ENCODE data around the gene CADM1.

The CADM1 gene

GRCh38 chr11:115406404-115406803, 97.8 kb downstream of the CADM1 start:
- no peaks in the 10 kb centered on the region for H3K9me3 ChIP-seq (ENCODE audit: insufficient read depth, low read length)
- TF ChIP-seq YY1 (IDR thresholded peaks at IDR 0.05; ENCODE audit: insufficient read depth, insufficient read length), result no peak
- TF ChIP-seq ZNF274 (IDR thresholded peaks at IDR 0.05; ENCODE audit: low read depth, low read length), result no peak
- no peak for TF ChIP-seq SUZ12 (IDR thresholded peaks at IDR 0.05; ENCODE audit: extremely low read depth, insufficient read depth, insufficient read length)
- no peaks in the 10 kb centered on the region for H3K27me3 ChIP-seq (ENCODE audit: insufficient read depth, insufficient read length)
- H3K9ac ChIP-seq (ENCODE audit: insufficient read length, low read depth), result no peak overlapping the region
- no peak overlapping the region for H3K4me3 ChIP-seq (ENCODE audit: insufficient read length, low read depth)
- H3K36me3 ChIP-seq (ENCODE audit: insufficient read depth, insufficient read length, low read length), result no peaks in the 10 kb centered on the region
- DNase-seq (ENCODE audit: low read depth, low spot score), result no peak
- no peaks in the 10 kb centered on the region for H3K4me1 ChIP-seq (ENCODE audit: insufficient read depth, insufficient read length)

GRCh38 chr11:115398333-115399080, 105.7 kb downstream of the CADM1 start:
- H3K9me3 ChIP-seq (ENCODE audit: insufficient read depth, low read length), result no peaks in the 10 kb centered on the region
- no peaks in the 10 kb centered on the region for H3K36me3 ChIP-seq (ENCODE audit: insufficient read depth, insufficient read length, low read length)
- no peaks in the 10 kb centered on the region for H3K27me3 ChIP-seq (ENCODE audit: insufficient read depth, insufficient read length)
- no peaks in the 10 kb centered on the region for H3K4me1 ChIP-seq (ENCODE audit: insufficient read depth, insufficient read length)
- H3K9ac ChIP-seq (ENCODE audit: insufficient read length, low read depth), result no peak overlapping the region
- no peak overlapping the region for H3K4me3 ChIP-seq (ENCODE audit: insufficient read length, low read depth)
- no peak for DNase-seq (ENCODE audit: low read depth, low spot score)
- no peak for TF ChIP-seq ZNF274 (IDR thresholded peaks at IDR 0.05; ENCODE audit: low read depth, low read length)
- TF ChIP-seq YY1 (IDR thresholded peaks at IDR 0.05; ENCODE audit: insufficient read depth, insufficient read length), result no peak
- TF ChIP-seq SUZ12 (IDR thresholded peaks at IDR 0.05; ENCODE audit: extremely low read depth, insufficient read depth, insufficient read length), result no peak

GRCh38 chr11:115396533-115396932, 107.7 kb downstream of the CADM1 start:
- H3K4me3 ChIP-seq (ENCODE audit: insufficient read length, low read depth), result no peak overlapping the region
- H3K9ac ChIP-seq (ENCODE audit: insufficient read length, low read depth), result no peak overlapping the region
- DNase-seq (ENCODE audit: low read depth, low spot score), result no peak
- no peaks in the 10 kb centered on the region for H3K36me3 ChIP-seq (ENCODE audit: insufficient read depth, insufficient read length, low read length)
- H3K27me3 ChIP-seq (ENCODE audit: insufficient read depth, insufficient read length), result no peaks in the 10 kb centered on the region
- no peaks in the 10 kb centered on the region for H3K9me3 ChIP-seq (ENCODE audit: insufficient read depth, low read length)
- H3K4me1 ChIP-seq (ENCODE audit: insufficient read depth, insufficient read length), result no peaks in the 10 kb centered on the region
- TF ChIP-seq YY1 (IDR thresholded peaks at IDR 0.05; ENCODE audit: insufficient read depth, insufficient read length) (no peak), ZNF274 (IDR thresholded peaks at IDR 0.05; ENCODE audit: low read depth, low read length) (no peak), SUZ12 (IDR thresholded peaks at IDR 0.05; ENCODE audit: extremely low read depth, insufficient read depth, insufficient read length) (no peak)

- no peak for DNase-seq (ENCODE audit: low read depth, low spot score)
- peaks cover 3% of the 10 kb centered on the region for H3K4me1 ChIP-seq (ENCODE audit: insufficient read depth, insufficient read length)
- no peaks in the 10 kb centered on the region for H3K36me3 ChIP-seq (ENCODE audit: insufficient read depth, insufficient read length, low read length)
- no peak overlapping the region for H3K4me3 ChIP-seq (ENCODE audit: insufficient read length, low read depth)
- no peaks in the 10 kb centered on the region for H3K9me3 ChIP-seq (ENCODE audit: insufficient read depth, low read length)
- H3K9ac ChIP-seq (ENCODE audit: insufficient read length, low read depth), result no peak overlapping the region
- TF ChIP-seq YY1 (IDR thresholded peaks at IDR 0.05; ENCODE audit: insufficient read depth, insufficient read length) (no peak), ZNF274 (IDR thresholded peaks at IDR 0.05; ENCODE audit: low read depth, low read length) (no peak), SUZ12 (IDR thresholded peaks at IDR 0.05; ENCODE audit: extremely low read depth, insufficient read depth, insufficient read length) (no peak)
- no peaks in the 10 kb centered on the region for H3K27me3 ChIP-seq (ENCODE audit: insufficient read depth, insufficient read length)
Observed at GRCh38 chr11:115393950-115394349, 110.3 kb downstream of the CADM1 start.

GRCh38 chr11:115391598-115391997, 112.6 kb downstream of the CADM1 start:
- Histone ChIP-seq H3K4me1 (ENCODE audit: insufficient read depth, insufficient read length) (peaks cover 3% of the 10 kb centered on the region), H3K27me3 (ENCODE audit: insufficient read depth, insufficient read length) (no peaks in the 10 kb centered on the region), H3K9me3 (ENCODE audit: insufficient read depth, low read length) (no peaks in the 10 kb centered on the region), H3K9ac (ENCODE audit: insufficient read length, low read depth) (no peak overlapping the region), H3K4me3 (ENCODE audit: insufficient read length, low read depth) (no peak overlapping the region), H3K36me3 (ENCODE audit: insufficient read depth, insufficient read length, low read length) (no peaks in the 10 kb centered on the region)
- TF ChIP-seq SUZ12 (IDR thresholded peaks at IDR 0.05; ENCODE audit: extremely low read depth, insufficient read depth, insufficient read length), result no peak
- TF ChIP-seq ZNF274 (IDR thresholded peaks at IDR 0.05; ENCODE audit: low read depth, low read length), result no peak
- TF ChIP-seq YY1 (IDR thresholded peaks at IDR 0.05; ENCODE audit: insufficient read depth, insufficient read length), result no peak
- DNase-seq (ENCODE audit: low read depth, low spot score), result no peak

- no peaks in the 10 kb centered on the region for H3K27me3 ChIP-seq (ENCODE audit: insufficient read depth, insufficient read length)
- no peak overlapping the region for H3K9ac ChIP-seq (ENCODE audit: insufficient read length, low read depth)
- TF ChIP-seq ZNF274 (IDR thresholded peaks at IDR 0.05; ENCODE audit: low read depth, low read length) (no peak), YY1 (IDR thresholded peaks at IDR 0.05; ENCODE audit: insufficient read depth, insufficient read length) (no peak), SUZ12 (IDR thresholded peaks at IDR 0.05; ENCODE audit: extremely low read depth, insufficient read depth, insufficient read length) (no peak)
- H3K4me3 ChIP-seq (ENCODE audit: insufficient read length, low read depth), result no peak overlapping the region
- no peaks in the 10 kb centered on the region for H3K36me3 ChIP-seq (ENCODE audit: insufficient read depth, insufficient read length, low read length)
- DNase-seq (ENCODE audit: low read depth, low spot score), result no peak
- no peaks in the 10 kb centered on the region for H3K9me3 ChIP-seq (ENCODE audit: insufficient read depth, low read length)
- peaks cover 3% of the 10 kb centered on the region for H3K4me1 ChIP-seq (ENCODE audit: insufficient read depth, insufficient read length)
Observed at GRCh38 chr11:115391160-115391559, 113.1 kb downstream of the CADM1 start.

- Histone ChIP-seq H3K4me1 (ENCODE audit: insufficient read depth, insufficient read length) (peaks cover 3% of the 10 kb centered on the region), H3K36me3 (ENCODE audit: insufficient read depth, insufficient read length, low read length) (no peaks in the 10 kb centered on the region), H3K9me3 (ENCODE audit: insufficient read depth, low read length) (no peaks in the 10 kb centered on the region), H3K27me3 (ENCODE audit: insufficient read depth, insufficient read length) (no peaks in the 10 kb centered on the region), H3K4me3 (ENCODE audit: insufficient read length, low read depth) (no peak overlapping the region), H3K9ac (ENCODE audit: insufficient read length, low read depth) (no peak overlapping the region)
- DNase-seq (ENCODE audit: low read depth, low spot score), result peak; percentile 20
- TF ChIP-seq YY1 (IDR thresholded peaks at IDR 0.05; ENCODE audit: insufficient read depth, insufficient read length), result no peak
- no peak for TF ChIP-seq ZNF274 (IDR thresholded peaks at IDR 0.05; ENCODE audit: low read depth, low read length)
- TF ChIP-seq SUZ12 (IDR thresholded peaks at IDR 0.05; ENCODE audit: extremely low read depth, insufficient read depth, insufficient read length), result no peak
Observed at GRCh38 chr11:115390441-115390840, 113.8 kb downstream of the CADM1 start.

All from NT2/D1 (cell line).